Pulmonary artery endothelial cell (primary cell): Measurements from ENCODE around the gene RAVER2. TPM values are rescaled to one million over a fixed set of nuclear protein-coding genes. Genes with fewer than 3 reads are reported as not detected.
"Not testable (repeated sequence)": the region's sequence is repeated elsewhere in the genome, so short reads cannot be mapped to it uniquely, and the experiment has no call there.

Experiments used
- DNase-seq: peaks from one replicate; pipeline ENCODE4 v3.0.0-alpha.2; 2011; ENCODE audit warnings: low read depth, low spot score
- total RNA-seq: library from RNA; depleted of rRNA; stranded (reverse); fragments of >200 nt; gene quantifications from 2 replicates; pipeline ENCODE4 v1.2.3, GENCODE V29; 2014

Gene RAVER2
- 9.9 and 10.2 TPM in 2 replicates for total RNA-seq

GRCh38 chr1:64744492-64745180 is at the start of gene RAVER2:
RAVER2 (plus strand) TSS chr1:64745075; CDS start chr1:64745173, 98 bp downstream.
- no peak for DNase-seq

GRCh38 chr1:64696879-64697278 is 48.0 kb upstream of the RAVER2 start:
- DNase-seq, result no peak

- no peak for DNase-seq
Measured at GRCh38 chr1:64699327-64699726, 45.5 kb upstream of the RAVER2 start.

GRCh38 chr1:64701071-64701470 is 43.8 kb upstream of the RAVER2 start:
- no peak for DNase-seq

- no peak for DNase-seq
Measured at GRCh38 chr1:64701886-64702285, 43.0 kb upstream of the RAVER2 start.

GRCh38 chr1:64702670-64703069 is 42.2 kb upstream of the RAVER2 start:
- DNase-seq, result not testable (repeated sequence)

GRCh38 chr1:64703600-64703999 is 41.3 kb upstream of the RAVER2 start:
- no peak for DNase-seq

GRCh38 chr1:64705591-64705990 is 39.3 kb upstream of the RAVER2 start:
- no peak for DNase-seq

- no peak for DNase-seq
Measured at GRCh38 chr1:64711266-64711665, 33.6 kb upstream of the RAVER2 start.

- no peak for DNase-seq
Measured at GRCh38 chr1:64712049-64712448, 32.8 kb upstream of the RAVER2 start.

- no peak for DNase-seq
Measured at GRCh38 chr1:64715186-64715585, 29.7 kb upstream of the RAVER2 start.

GRCh38 chr1:64721135-64721534 is 23.7 kb upstream of the RAVER2 start:
- no peak for DNase-seq

GRCh38 chr1:64721576-64722145 is 23.2 kb upstream of the RAVER2 start:
- DNase-seq, result no peak

GRCh38 chr1:64727861-64728260 is 17.0 kb upstream of the RAVER2 start:
- no peak for DNase-seq

GRCh38 chr1:64733581-64734286 is 11.1 kb upstream of the RAVER2 start:
- no peak for DNase-seq

- DNase-seq, result no peak
Measured at GRCh38 chr1:64734287-64734652, 10.6 kb upstream of the RAVER2 start.

- not testable (repeated sequence) for DNase-seq
Measured at GRCh38 chr1:64740687-64741086, 4.2 kb upstream of the RAVER2 start.

- DNase-seq, result no peak
Measured at GRCh38 chr1:64743954-64744491, 852 bp upstream of the RAVER2 start.

- no peak for DNase-seq
Measured at GRCh38 chr1:64745181-64745985, 508 bp downstream of the RAVER2 start.

- DNase-seq, result no peak
Measured at GRCh38 chr1:64745986-64746940, 1.4 kb downstream of the RAVER2 start.
